ENCODE measurements around the gene ME3.
"Not testable (repeated sequence)": the region's sequence is repeated elsewhere in the genome, so short reads cannot be mapped to it uniquely, and the experiment has no call there.

Gene ME3

DNA sequence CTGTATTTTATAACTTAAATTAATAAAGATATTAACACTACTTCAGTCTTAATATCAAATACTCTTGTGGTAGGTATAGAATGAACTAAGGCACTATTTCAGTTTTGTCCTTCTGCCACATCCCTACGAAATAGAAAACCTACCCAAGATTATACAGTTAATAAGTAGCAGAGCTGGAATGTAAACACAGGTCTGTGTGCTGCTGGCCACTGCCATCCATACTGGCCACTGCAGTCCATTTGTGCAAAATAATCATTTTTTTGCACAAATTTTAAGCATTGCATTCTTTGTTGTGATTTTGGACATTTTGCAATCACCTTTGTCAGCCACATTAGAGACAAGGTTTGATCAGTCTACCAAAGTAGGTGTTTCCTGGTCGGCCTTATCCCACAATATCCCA is 91.9 kb downstream of the ME3 start:
- no peak for DNase-seq

DNA sequence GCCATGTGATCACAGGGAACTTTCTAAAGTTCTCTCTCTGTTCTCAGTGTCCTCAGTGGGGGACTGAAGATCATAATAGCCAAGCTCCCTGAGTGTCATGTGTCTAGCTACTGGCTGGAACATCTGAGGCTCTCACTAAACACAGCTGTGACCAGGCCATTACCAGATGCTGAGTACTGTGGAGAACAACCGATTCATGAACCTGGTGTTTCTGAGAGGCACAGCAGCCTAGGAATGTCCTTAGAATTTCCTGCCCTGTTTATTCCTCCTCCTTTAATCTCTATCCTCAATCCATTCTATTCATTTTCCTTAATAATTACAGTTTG is 93.0 kb downstream of the ME3 start:
- DNase-seq: no peak

DNA sequence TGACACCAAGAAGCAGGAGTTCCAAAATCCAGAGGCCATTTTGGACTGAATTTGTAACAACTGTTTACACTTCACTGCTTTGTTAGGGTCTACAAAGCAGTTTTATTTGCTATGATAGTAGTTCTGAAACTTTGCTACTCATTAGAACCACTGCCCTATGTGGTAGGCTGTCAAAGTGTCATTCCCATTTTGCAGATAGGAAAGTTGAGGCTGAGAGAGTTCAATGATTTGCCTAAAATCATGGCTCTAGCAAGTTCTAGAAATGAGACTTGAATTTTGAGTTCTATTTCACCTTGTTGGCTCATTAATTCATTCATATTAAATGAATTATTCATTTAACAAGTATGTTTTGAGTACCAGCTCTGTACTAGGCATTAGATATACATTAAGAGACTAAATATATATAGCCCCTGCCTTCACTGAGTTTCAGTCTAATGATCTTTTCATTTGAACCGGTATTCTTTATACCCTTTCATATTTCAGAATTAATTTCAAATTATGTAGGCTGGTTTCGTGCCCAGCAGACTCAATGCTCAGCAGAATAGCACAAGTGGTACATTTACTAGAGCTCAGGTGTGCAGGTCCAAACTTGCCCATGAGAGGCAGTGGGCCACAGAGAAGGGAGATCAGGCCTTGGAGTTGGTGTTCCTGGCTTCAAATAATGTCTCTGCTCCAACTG is 93.5 kb downstream of the ME3 start:
- DNase-seq: no peak

DNA sequence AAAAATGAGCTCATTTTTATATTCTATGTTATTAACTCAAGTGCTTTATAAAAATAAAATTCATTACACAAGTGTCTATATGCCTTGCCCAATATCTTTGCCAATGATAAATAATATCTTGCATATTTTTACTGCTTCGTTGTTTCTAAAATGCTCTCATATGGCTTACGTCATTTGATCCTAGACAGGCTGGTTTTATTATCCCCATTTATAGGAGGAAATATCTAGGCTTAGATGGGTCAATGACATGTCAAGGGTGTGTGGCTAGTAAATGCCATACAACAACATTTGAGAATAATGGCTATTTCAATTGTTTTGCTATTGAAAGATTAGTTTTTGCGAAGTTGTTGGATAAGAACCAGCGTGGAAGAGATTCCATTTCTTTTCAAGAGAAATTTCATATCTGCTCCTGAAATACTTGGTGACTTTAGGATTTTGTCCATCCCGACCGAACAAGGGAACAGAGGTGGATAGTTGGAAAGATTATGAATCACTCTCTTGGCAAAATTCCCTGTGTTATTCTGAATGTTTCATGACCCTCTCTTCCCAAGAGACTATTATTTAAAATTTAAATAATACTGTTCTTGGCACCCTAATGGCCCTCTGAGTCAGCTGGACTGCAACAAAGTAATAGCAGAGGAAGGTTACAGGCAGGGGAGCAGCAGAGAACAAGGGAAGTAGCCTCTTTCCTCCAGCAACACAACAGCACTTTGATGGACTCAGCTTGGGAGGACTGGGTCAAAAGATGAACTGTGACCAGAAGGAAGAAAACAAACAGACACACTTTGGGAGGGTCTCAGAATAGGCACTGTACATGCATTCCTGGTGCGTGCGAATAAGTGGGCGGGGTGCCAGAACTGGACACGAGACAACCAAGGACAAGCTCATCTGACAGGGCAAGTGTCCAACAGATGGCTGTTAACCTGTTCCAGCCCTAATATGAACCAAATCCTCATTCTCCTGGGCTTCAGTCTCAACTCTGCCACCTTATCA is 94.5 kb downstream of the ME3 start:
- DNase-seq: no peak

DNA sequence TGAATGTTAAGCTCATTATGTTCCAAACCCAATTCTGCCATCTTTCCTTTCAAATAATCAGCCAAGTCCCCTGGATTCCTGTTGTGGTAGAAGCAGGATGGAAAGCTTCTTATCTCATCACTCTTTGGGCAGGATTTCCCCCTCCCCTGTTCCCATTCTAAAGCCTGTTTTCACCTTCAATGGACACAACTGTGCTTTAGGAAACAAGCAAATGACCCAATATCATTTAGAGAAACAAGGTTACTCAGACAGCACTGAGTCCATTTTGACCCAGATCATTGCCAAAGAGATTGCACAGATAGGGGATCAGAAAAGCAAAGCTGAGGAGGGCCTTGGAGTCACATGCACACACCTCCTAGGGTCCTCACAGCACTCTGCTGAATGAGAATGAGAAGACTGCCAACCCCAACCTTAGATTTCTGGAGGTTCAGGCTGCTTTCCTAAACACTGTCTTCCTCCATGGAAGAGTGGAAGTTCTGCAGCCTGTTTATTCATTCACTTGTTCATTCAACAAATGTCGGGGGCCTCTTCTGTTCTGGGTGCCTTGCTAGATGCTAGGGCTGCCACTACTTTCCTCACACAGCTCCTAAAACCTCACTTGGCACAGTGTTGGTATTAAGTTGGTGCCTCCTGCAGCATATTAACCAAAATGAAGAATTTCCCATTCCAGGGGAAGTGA is 95.3 kb downstream of the ME3 start:
- DNase-seq: no peak

DNA sequence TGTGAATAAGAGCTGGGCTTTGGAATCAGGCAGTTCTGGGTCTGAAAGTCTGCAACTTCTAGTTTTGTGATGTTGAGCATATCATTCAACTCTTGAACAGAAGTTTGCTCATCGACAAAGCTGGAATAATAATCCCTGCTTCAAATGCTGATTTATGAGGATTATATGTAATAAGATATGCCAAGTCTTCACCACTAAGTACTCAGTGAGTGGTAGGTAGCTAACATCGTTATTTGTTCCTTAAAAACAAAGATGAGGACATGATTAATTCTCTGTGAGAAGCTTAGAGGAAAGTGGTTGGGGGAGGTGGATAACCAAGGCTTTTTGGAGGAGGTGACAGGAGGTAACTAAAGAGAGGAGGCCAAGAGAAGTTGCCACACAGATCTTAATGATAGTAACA is 96.5 kb downstream of the ME3 start:
- no peak for DNase-seq

DNA sequence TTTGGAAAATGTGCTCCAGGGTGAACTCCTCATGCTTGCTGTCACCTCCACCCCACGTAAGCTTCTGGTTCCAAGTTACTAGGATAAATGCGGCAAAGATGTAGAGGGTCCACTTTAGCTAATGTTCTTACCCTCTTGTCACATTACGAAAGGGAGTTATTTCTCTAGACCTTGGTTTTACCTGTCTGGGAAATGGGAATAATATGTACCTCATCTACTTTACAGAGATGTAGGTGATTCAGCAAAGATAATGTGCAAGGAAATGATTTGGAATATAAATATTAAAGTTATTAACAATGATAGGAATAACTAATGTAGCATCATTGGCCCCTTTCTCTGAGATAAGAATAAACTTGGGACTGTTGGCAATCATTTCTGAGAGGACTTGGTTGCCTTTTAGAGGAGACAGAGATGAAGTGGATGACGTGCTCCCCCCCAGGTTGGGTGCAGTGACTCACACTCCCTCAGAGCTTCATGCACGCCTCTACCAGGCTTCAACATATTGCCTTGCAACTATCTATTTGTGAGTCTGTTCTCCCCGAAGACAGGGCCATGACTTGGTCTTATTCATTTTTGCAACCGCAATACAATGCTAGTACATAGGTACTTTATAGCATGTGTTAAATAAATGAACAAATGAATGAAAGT is 97.1 kb downstream of the ME3 start:
- DNase-seq: no peak

DNA sequence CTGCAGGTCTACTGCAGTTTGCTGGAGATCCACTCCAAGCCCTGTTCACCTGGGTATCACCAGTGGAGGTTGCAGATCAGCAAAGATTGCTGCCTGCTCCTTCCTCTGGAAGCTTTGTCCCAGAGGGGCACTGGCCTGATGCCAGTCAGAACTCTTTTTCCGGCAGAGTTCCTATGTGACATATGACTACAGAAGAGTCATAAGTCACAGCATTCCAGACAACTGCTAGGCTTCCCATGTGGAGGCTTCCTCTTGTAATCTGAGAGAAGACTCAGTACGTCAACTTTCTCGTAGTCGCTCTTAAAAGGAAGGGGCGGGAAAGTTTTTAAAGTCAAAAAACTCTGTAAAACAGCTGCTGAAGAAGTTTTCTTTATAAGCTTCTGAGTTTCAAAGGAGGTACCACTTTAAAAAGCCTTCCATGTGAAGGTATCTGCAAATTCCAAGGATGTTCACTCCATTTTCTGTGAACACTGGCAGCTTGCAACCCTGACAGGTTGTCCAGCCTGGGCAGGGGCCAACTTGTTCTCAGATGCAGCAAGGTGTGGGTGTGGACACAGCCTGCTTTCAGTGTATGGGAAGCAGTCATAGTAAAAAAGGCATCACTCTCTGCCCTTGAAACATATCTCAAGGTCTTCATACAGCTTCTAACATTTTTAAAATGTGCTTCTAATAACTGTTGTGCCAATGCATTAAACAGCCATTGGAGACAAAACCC is 97.8 kb downstream of the ME3 start:
- no peak for DNase-seq

DNA sequence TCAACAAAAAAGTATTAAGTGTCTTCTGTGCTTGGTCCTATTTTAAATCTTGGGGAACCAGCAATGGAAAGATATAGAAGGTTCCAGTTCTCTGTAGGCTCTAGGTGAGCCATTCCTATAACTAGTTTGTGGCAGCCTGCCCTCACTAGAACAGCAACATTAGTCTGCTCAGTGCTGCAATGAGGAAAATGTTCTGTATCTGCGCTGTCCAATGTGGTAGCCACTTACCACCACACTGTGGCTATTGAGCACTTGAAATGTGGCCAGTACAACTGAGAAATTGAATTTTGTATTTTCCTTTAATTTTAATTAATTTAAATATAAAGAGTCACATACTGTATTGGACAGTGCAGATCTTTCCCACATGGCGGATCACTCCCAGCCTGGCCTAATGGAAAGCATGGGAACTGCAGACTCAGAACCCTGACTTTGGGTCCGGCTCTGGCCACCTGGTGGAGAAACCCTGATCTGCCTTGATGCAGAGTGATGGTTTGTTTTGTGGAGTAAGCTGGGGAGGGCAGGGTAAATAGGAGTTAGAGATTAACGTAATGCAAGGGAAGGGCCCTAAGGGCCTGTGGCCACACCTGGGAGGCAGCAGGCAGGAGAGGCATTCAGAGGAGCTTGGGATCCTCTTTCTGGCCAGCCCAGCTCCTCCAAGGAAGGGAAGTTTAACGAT is 101.0 kb downstream of the ME3 start:
- no peak for DNase-seq

DNA sequence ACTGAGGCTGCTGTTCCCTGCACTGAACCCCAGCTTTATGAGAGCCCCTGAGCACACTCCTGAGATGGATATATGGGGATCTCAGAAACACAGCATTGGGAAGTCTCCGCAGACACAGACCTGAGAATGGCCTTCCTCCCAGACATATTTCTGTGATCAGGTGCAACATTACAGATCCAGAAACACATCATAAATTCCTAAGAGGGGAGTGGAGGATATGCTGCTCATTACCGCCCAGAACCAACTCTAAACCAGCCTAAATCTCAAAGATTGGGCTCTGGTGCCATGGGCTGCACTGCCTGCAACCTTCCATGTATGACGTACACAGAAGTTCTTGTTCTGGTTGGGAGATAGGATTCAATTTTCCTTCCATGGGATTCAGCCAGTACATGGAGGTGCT is 102.0 kb downstream of the ME3 start:
- no peak for DNase-seq

DNA sequence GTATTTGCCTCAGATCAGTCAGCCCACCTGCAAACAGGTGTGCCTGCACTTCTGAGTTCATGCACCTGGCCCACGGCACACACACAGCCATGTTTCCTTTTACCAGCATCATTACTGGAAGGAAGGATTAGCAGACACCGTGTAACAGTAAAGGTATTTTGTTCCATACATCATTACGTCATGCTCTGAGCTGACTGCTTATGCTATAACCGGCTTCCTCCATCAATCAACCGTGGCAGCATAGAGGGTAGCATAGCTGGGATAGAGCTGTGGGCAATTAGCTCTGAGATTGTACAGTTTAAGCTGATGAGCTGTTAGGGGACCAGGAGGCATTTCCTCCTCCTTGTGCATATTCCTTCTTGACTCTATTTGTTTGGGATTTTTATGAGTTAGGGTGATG is 102.4 kb downstream of the ME3 start:
- DNase-seq: no peak

DNA sequence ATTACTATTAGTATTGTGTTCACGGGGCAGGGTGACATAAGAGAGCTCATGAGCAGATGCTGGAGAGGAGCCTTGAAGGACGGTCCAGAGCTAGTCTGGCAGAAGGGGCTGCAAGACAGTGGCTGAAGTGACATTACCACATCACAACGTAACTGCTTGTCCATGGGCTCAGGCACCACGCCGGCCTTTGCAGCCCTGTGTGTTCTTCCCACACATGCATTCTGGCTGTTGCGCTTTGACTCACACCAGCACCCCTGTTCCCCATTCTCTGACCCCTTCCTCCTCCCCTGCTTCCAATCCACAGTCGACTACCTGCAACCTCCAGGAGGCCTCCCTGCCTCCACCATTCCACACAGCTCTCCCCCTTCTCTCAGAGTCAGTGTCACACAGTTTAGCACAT is 103.3 kb downstream of the ME3 start:
- no peak for DNase-seq

DNA sequence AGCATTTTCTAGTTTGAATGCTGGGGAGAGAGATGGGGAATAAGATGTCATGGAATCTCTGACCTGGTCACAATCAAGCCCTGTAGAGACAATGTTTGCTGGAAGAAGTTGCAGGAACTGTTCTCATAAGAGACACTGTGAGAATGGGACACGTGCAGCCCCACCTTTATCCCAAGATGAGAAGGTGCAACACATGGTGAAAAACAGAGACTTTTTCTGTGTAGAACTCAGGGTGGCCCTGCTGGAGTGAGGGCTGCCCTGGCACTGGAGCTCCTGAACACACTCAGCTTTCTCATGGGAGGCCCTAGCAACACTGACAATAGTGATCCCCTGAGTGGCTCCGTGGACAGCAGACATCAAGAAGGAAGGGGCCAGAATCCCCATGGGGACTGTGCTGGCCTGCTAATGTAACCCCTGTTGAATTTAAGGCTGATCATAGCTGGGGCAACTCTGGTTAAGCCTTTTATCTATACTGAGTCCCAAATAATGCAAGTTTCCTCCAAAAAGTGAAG is 106.6 kb downstream of the ME3 start:
- no peak for DNase-seq

DNA sequence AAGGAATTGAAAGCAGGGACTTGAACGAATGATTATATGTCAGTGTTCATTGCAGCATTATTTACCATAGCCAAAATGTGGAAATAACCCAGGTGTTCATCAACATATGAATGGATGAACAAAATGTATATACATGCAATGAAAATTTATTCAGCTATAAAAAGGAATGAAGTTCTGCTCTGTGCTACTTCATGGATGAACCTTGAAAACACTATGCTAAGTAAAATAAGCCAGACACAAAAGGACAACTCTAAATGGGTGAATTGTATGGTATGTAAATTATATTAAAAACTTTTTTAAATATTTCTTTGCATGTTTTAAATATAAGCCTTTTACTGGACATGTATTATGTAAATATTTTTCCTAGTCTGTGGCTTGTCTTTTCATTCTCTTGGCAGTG is 107.0 kb downstream of the ME3 start:
- no peak for DNase-seq

DNA sequence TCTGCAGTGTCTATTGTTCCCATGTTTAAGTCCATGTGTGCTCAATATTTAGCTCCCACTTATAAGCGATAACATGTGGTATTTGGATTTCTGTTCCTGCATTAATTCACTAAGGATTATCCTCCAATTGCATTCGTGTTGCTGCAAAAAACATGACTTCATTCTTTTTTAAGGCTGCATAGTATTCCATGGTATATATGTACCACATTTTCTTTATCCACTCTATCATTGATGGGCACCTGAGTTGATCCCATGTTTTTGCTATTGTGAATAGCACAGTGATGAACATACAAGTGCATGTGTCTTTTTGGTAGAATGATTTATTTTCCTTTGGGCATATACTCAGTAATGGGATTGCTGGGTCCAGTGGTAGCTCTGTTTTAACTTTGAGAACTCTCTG is 109.6 kb downstream of the ME3 start:
- DNase-seq: not testable (repeated sequence)

DNA sequence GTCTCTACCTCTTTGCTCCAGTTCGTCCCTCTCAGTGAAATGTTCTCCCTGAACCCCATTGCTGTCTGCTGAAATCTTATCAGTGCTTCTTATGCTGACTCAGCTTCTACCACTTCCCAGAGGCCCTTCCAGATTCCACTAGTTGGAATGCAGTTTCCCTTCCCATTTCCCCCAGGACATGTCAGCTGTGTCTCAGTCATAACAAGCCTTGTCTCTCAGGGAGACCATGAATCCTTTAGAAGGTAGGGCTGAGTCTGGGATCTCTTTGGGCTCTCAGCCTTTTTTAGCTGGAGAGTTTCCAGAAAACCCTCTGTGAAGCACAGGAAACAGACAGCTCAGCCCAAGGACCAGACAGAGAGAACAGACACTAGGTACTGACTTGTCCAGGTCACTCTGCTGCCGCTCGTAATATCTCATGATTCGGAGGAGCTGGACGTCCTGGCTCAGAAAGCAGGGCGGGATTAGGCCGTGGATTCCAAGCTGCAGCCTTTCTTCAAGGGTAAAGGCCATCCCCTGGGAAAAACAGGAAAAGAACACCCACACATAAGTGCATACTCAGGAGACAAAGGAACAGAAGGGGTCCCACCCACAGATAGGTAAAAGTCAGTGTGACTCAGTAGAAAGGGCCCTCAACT is 113.0 kb downstream of the ME3 start:
- DNase-seq: no peak

DNA sequence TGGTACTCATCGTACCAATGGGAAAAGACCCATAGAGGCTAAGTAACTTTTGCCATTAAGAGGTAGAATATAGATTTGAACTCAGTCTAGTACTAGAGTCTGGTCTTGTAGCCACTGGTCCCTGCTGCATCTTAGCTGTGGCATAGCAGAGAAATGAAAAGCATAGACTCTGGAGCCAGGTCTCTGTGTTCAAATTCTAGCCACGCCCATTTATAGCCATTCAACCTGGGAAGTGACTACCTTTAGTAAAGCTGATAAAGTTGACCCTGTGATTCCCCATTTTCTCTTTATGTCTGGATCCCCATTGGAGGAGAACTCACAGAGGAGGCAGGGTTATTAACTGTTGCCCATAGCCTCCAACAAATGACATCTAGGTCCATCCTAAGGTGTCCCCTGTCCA is 113.6 kb downstream of the ME3 start:
- no peak for DNase-seq

DNA sequence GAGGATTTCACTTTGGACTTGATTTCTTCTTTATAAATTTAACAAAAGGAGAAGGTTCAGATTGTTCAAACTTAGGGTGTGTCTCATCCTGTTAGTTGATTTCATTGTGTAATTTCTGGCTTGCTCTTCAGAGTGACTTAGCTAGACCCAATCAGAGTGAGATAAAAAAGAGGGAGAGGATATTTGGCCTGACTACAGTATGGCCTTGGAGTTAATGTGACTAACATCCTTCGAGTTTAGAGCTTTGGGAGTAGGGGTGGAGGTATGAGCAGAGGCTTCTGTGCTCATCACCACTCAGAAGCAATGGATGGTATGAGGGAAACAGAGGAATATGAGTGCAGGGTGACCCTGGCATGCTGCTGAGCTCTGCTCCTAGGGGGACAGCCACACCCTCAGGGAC is 114.2 kb downstream of the ME3 start:
- no peak for DNase-seq

DNA sequence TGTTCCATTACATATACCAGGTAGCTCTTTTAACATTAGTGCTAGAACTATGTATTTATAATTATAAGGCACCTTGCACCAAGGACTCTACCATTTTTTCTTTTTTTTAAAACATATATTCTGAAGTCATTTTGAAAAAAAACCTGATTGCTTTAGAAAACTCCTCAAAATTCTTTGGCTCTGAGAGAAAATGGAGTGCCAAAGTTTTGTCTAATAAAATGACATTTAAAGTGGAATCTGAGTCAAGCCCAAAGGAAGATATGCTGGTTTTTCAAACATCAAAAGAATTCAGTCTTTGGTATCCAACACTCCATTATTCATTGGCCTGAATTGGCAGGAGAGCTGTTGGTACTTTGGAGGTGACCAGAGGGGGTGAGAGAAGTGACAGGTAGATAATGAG is 116.5 kb downstream of the ME3 start:
- no peak for DNase-seq

DNA sequence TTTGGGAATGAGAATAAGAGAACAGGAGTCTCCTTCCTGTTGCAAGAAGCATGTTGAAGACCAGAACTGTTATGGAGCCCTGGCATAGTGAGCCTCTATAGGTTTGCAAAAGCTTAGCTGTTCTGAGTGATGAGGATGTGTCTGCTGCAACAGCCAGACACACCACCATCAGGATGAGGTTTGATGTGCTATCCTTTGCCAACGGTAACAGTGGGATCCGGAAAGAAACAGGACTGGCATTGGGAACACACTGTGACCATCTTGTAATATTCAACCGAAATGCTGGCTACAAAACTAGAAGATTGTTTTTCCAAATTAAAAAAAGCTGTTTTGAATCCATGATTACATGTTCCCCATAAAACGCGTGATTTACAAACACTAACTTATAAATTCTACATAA is 117.0 kb downstream of the ME3 start:
- no peak for DNase-seq

DNA sequence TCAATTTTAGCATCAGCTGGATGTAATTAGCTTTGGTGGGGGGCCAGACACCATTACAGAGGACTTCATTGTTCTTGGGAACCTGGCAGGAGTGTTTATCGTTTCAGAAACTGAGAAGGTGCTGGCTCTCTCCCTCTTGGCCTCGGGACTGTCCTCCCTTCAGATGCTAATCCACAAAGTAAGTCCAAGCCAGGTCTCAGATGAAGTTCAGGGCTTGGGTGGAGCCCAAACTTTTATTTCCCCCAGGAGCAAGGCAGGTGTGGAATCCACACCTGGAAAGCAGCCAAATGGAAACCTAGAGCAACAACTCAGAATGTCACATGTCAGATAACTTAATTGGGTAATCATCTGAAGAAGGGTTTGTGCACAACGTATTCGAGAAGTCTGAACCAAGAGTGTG is 119.2 kb downstream of the ME3 start:
- no peak for DNase-seq
